ENCODE results near the gene TMEM43.

Gene TMEM43

DNA sequence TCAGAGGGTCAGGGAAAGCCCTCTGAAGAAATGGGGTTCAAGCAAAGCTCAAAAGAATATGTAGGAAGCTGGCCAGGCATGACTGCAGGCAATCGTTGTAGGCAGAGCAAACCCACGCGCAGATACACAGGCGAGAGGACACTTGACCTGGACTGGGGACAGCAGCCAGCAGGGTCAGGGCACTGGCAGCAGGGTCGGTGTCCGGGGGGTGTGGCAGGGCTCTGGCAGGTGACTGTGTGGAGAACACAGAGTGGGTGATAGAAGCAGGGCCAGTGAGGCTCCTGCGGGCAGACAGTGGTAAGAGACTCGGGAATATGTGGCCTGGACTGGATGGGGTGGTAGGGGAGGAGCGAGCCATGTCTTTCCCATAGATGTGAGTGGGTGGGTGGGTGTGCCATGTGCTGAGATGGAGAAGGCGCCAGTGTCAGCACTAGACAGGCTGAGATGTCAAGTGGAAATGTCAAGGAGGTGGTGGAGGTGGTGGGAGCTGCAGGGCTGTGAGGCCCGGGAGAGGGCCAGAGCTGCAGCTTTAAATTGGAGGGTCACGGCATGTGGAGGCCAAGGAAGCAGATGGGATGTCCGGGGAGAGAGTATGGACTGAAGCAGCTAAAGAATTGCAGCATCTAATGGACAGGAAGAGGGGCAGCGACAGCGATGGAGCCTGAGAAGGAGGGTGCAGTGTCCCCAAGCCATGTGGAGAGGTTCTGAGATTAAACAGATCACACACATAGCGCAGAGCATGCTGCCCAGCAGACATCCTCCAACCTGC lies 13.4 kb downstream of the TMEM43 start:
- DNase-seq, result no peak

DNA sequence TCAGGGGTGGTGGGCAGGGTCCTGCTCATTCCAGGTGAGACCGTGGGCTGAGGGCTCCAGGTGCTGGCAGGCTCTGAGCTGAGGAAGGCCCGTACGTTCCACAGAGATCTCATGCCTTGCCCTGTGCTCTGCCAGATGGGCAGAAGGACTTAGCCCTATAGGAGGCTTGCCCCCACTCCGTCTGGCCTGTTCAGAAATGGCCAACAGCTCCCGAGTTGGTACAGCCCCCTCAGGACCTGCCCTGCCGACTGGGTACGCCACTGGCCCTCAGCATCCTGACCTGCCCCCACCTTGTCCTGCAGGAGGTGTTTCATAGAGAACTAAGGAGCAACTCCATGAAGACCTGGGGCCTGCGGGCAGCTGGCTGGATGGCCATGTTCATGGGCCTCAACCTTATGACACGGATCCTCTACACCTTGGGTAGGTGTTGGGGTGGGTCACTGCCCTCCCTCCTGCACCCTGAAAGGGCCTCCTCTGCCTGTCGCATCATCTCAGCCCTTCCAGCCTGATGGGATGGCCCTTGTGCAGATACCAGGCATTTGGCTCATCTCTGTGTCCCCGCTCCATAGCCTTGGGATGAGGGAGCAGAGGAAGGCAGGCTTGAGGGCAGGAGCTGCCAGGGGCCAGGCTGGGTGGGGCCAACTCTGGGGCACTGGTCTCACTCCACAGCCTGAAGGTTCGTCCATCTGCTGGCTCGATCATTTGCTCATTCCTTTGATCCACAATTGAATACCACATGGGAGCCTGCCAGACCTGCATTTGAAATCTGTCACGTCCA lies 14.2 kb downstream of the TMEM43 start:
- no peak for DNase-seq

DNA sequence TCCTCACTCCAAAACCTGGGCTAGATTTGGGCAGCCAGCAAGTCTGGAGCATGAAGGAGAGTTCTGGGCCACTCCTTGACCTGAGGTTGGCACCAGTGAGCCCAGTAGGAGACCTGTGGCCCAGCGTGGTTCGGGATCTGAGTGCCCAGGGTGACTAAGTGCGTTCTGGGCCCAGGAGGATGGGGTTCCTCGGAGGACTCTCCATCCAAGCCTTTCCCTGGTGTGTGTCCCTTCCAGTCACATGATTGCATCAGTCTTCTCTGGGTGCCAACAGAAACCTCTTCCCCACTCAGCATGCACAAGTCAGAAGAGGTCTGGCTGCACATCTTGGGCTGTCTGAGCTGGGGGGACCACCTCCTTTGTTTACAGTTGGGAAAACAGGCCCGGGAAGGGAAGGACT lies 14.9 kb downstream of the TMEM43 start:
- no peak for DNase-seq

DNA sequence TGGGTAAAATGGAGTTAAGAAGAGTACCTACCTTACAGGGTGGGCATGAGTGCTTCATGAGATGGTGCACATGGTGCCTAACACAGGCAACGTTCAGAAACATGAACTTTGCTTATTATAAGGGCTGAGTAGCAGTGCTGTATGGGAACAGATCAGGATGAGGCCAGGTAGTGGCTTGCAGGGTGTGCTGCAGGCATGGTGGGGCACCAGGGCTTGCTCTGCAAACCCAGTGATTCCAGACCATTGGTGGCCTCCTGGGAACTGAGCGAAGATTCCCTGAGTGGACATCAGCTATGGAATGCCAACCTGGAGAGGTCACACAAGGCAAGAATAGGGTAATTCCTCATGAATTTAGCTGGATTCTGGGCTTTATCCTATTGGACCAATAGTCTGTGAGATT lies 15.8 kb downstream of the TMEM43 start:
- no peak for DNase-seq

DNA sequence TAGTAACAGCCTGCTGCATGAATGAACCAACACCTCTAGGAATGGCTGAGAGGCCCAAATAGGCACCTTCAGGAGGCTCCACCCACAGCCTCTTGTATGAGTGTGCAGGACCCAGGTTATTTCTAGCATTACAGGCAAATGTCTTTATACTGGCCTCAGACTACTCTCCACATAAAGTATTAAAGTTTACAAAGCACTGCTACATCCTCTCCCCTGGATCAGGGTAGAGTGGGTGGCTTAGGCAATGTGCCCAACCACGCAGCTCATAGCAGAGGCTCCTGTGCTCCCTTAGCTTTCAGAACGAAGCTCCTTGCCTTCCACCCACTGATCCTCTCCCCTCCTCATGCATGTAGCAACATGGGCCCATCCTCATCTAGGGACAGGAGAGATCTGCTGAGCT lies 16.3 kb downstream of the TMEM43 start:
- peak in 1 of 3 donors; percentile 13 for DNase-seq

DNA sequence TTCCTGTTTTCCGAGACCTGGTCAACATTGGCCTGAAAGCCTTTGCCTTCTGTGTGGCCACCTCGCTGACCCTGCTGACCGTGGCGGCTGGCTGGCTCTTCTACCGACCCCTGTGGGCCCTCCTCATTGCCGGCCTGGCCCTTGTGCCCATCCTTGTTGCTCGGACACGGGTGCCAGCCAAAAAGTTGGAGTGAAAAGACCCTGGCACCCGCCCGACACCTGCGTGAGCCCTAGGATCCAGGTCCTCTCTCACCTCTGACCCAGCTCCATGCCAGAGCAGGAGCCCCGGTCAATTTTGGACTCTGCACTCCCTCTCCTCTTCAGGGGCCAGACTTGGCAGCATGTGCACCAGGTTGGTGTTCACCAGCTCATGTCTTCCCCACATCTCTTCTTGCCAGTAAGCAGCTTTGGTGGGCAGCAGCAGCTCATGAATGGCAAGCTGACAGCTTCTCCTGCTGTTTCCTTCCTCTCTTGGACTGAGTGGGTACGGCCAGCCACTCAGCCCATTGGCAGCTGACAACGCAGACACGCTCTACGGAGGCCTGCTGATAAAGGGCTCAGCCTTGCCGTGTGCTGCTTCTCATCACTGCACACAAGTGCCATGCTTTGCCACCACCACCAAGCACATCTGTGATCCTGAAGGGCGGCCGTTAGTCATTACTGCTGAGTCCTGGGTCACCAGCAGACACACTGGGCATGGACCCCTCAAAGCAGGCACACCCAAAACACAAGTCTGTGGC lies 16.9 kb downstream of the TMEM43 start:
- peak in 2 of 3 donors; percentile 14 to 30 for DNase-seq

DNA sequence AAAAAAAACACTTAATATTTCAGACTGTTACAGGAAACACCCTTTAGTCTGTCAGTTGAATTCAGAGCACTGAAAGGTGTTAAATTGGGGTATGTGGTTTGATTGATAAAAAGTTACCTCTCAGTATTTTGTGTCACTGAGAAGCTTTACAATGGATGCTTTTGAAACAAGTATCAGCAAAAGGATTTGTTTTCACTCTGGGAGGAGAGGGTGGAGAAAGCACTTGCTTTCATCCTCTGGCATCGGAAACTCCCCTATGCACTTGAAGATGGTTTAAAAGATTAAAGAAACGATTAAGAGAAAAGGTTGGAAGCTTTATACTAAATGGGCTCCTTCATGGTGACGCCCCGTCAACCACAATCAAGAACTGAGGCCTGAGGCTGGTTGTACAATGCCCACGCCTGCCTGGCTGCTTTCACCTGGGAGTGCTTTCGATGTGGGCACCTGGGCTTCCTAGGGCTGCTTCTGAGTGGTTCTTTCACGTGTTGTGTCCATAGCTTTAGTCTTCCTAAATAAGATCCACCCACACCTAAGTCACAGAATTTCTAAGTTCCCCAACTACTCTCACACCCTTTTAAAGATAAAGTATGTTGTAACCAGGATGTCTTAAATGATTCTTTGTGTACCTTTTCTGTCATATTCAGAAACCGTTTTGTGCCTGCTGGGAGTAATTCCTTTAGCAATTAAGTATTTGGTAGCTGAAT lies 17.9 kb downstream of the TMEM43 start:
- no peak for DNase-seq

DNA sequence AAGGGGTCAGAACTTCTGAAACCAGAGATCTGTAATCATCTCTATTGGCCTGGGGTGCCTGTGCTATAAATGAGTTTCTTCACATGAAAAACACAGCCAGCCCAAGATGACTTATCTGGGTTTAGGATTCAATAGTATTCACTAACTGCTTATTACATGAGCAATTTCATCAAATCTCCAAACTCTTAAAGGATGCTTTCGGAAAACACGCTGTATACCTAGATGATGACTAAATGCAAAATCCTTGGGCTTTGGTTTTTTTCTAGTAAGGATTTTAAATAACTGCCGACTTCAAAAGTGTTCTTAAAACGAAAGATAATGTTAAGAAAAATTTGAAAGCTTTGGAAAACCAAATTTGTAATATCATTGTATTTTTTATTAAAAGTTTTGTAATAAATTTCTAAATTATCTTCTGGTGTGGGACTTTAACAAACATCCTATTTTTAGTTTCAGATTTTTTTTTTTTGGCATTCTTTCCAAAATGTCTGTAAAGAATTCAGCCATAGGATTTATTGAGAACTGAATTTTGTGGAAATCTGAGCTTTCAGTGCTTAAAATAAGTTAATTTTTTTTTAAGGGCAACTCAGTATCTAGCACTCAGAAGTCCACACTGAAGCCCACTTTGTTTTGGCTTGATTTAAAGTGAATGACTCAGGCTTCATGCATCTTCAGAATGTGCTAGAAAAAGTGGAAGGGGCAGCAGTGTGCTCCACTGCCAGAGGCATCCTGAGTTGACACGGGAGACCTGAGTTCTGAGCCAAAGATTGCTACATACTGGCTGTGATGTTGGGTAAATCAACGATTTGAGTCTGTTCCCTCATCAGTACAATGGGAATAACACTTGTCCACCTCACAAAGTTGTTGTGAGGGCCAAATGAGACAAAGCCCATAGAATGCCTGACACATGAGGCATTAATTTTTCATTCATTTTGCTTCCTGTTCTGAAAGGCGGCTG lies 18.7 kb downstream of the TMEM43 start:
- peak in 1 of 3 donors; percentile 23 for DNase-seq

DNA sequence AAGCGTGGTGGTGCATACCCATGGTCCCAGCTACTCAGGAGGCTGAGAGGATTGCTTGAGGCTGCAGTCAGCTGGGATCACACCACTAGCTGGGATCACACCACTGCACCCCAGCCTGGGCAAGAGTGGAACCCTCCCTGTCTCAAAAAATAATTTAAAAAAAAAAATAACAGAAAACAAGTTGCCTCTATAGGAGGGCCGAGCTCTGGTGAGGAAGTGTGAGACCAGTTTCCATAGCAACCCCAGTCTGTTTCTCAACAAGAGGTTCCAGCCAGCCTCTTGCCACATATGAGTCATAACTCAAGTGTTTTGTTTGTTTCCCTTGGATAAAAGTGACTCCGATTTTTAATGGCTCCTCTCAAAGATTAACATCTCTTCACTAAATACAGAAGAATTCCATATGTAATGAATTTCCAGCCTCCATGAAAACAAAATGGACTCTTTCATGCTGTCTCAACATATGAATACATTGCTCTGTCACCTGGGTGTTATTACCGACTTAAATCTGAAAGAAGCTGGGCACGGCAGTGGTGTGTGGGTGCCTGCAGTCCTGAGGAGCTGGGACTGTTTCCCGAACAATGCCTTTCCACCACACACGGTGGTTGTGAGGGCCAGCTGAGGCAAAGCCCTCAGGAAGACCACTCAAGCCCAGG lies 19.7 kb downstream of the TMEM43 start:
- DNase-seq, result peak; percentile 92 to 97 (median 97)

DNA sequence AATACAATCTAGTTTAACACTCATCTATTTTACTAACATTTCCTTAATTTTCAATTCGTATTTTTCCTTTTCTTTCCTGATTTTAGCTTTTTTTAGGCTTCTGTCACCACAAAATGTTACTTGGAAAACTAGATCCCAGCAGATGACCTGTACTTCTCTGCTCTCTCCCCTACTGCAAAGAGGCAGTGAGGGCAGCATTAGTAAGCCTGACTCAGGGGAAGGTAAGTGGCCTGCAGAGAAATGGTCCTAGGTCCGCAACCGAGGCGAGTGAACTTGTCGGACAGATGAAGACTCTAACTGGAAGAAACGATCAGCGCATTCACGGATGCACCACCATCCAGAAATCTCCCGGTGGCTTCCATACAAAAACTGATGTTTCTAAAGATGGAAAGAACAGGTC lies 20.4 kb downstream of the TMEM43 start:
- DNase-seq, result no peak

DNA sequence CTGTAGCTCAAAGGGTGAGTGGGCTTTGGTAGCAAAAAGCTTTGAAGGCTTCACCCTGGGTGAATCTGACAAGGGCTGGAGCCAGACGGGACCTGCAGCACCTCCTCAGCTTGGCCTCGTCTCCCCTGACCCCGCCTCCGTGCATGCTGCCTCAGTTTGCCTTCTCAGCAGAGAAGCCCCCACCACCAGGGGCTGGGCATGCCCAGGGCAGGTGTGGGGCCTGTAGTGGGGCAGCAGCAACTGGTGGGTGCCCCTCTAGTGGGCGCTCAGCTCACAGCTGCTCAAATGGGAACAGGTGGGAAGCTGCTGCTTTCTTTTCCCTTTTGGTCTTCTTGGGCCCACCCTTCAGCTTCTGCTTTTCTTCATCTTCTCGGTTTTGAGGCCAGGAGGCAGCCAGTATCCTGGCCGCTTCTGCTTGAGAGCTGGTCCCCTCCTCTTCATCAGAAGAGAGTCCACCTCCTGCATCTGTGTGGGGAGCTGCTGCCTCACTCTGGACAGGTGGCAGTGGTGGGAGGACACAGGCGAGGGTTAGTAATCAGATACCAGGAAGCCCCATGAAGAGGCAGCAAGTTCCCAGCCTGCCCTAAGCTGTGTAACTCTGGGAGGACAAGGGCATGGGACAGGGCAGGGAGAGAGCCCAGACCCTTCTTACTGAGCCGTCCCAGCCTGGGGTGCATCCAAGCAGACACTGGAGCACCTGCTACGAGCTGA lies 21.0 kb downstream of the TMEM43 start:
- no peak for DNase-seq

DNA sequence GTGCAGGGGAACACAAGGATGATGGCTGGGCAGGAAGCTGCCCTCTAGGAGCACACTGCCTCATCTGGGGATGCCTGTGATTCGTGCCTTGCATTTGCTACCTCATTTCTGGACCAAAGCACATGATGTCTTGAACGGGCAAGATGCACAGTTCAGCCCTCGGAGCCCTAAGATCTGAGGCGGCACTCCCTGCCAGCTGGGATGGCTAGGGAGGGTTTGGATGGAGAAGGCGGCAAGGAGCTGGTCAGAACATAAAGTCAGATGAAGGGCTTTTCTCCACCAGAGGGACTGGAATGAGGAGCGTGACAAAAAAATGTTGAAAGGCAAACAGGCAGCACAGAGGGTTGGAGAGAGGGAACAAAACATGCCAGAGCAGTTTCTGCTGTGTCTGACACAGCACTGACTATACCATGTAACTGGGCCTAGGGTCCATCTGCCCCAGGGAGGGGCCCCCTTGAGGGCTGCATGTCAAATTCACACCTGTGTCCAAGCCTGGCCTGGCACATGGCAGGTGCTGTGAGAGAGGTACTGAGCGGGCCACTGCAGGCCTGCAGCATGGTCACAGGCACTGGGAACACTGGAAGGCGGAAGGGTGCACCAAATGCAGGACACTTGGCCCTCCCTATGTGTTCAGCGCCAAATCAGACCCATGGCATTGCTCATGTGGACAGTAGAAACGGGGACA lies 21.7 kb downstream of the TMEM43 start:
- no peak for DNase-seq

DNA sequence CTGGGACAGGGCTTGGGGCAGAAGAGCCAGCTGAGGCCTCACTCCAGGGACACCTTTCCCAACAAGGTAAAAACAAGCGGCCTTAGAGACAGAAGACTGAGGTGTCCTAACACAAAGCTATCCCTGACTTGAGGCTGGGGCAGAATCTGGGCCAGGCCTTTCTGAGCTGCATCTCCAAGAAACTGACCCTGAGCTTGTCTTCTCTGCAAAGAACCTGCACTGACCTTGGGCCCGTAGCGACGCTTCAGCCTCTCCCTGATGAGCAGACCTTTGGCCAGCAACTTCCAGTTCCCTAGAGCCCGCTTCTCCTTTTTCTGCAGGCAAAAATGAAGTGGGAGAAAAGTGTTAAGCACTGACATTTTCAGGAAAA lies 22.2 kb downstream of the TMEM43 start:
- peak; percentile 34 to 52 (median 44) for DNase-seq

DNA sequence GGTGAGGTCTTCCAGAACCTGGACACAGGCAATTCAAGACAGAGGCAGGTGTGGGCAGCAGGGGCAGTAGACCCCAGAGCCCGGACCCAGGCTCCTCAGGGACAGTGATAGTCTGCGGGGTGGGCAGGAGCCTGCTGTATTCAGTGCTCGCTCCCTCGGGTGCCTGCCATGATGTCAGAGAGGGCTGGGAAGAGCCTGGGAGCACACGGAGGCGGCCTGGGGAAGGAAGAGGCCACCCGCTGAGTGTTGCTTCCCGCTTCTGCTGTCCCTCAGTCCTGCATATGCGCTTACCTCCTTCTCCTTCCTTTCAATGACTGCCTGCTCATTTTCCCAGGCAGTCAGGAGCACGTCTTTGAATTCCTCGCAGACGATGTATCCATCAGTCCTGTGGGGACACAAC lies 22.8 kb downstream of the TMEM43 start:
- DNase-seq, result peak in 1 of 3 donors; percentile 27

DNA sequence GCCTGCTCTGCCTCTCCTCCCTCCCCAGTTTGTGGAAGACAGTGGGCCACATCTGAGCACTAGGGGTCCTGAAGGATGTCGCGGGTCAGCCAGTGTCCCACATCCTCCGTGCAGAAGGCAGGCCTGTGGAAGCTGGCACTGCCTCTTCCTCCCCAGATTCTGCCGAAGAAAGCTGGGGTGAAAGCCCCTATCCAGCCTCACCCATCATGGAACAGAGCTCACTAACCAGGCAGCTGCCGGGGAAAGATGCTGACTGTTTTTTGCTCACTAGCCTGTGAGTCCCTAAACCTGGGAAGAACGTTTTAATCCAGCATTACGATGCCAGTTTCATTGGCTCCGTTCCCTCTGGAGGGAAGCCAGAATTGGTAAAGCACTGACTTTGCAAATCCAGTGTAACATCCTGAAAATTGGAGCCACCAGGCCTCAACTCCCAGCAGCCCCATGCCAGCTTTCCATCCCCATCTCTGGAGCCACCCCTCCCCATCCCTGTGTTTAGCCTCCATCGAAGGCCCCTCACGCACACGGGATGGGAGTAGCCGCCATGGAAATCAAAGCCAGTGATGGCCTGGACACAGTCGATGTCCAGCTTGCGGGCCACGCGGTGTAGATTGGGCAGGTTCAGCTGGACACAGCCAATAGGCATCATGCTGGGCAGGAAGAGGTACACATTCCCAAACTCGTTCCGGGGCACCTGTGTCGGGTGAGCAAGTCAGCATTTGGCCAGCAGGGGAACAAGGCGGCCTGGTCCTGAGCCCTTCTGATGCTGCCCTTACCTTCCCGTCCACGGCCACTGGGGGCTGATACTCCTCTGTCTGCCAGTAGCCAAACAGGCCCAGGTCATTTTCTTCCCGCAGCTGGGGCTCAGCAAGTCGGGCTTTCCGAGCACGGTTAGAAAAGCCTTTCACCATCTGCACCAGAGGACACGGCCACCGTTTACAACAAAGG lies 23.5 kb downstream of the TMEM43 start:
- DNase-seq, result no peak

DNA sequence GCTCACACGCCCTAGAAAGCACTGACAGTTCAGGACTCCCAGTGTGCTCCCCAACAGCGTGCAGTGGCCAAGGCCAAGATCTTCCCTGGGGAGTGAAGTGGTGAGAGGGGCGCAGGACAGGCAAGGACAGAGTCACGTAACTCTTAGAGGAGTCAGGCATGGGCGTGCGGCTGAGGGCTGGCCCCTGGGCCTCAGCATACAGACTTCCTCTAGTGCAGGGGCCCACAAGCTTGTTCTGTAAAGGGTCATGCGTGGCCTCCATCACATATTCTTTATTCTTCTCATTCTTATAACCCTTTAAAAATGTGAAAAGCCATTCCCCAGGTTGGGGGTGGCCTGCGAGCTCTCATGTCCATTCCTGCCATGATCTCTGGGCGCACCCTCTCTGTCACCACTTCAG lies 25.2 kb downstream of the TMEM43 start:
- DNase-seq, result no peak

DNA sequence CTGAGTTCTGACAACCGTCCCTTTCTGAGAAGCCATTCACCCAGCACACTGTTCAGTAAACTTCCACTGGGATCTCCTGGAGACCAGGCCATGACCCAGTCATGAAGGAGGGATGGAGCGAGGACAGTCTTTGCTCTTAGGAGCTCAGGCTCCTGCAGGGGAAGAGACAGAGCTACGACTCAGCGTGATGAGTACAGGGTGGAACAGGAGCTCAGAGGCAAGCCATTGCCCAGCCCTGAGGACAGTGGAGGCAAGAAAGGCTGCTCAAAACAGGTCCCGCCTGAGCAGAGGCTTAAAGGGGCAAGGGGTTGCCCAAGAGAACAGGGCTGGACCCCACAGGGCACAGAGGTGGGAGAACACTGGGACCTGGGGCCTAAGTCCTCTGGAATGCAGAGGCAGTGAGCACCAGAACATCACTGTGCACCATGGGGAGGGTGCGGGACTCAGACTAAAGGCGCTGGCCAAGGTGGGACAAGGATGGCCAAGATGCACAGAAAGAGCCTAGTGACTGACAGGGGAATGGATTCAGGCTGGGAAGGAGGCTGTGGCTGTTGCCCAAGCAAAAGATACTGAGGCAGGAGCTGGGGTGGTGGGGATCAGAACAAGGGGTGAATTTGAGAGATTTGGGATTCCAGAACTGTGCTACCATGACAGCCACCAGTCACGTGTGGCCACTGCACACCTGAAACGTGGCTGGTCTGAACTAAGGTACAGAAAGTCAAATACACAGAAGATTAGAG lies 25.8 kb downstream of the TMEM43 start:
- DNase-seq, result no peak

DNA sequence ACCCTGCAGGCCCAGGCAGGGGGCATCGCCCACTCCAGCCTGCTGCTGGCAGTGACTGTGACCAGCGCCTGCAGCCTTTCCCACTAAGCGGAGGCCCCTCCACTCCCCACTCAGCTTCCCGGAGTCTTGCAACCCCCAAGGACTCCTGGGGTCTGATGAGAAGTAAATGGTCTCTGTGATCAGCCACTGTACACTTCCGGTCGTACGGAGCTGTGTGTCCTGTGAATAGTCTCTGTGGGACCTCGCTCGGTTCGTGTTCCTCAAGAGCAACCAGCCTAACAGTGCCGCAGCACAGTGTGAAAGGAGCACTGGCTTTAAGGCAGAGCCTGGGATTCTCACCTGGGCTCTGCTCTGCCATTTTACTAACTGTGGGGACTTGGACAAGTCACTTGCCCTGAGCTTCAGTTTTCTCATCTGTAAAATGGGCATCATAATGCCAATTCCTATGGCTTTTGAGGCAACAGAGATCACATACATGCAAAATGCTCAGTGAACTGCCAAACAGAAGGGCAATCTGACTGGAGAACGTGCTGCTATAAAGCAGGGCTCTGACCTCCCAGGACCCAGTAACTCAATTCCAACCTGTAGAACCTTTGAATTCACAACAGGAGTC lies 26.7 kb downstream of the TMEM43 start:
- DNase-seq, result no peak

All from suppressor macrophage treated with lipopolysaccharide for 1 hour (primary cell).